GM18861 (cell line): Measurements from ENCODE around the gene ZNF467.

Experiments
- ATAC-seq: cut with Tn5 transposase; IDR thresholded peaks from one replicate; pipeline ENCODE4 v1.9.1; 2021; ENCODE audit not compliant: unreplicated experiment

Gene ZNF467

GRCh38 chr7:149808311-149808710, 34.9 kb upstream of the ZNF467 start:
- no peak for ATAC-seq

DNA sequence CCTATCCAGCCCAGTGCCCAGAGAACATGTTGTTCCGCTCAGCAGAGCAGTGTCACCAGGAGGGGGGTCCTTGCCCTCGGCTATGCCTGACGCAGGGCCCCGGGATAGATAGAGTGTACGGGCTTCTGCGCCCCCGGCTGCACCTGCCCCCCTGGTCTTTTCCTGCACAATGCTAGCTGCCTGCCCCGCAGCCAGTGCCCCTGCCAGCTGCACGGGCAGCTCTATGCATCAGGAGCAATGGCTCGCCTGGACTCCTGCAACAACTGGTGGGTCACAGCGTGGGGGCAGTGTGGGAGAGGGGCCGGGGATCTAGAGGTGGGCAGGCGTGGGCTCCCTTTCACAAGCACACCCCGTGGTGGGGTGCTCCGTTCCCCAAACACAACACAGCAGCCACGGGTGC, 33.3 kb upstream of the ZNF467 start:
- ATAC-seq, result no peak

DNA sequence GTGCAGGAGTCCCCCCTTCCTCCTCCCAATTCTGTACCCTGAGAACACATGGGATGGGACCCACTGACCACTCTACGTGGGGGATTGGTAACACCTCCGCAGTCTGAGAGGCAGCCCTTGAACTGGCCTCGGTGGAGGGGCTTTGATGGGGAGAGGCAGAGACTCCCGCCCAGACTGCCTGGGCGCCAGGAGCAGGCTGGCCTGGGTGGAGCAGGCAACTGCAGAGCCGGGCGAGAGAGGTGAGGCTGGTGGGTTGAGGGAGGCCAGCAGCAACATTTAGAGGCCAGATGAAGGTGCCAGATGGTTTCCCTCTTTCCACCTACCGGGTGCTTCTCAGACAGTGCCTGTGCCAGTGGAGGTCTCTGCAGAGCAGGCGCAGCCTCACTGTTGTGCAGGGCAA, 30.7 kb upstream of the ZNF467 start:
- no peak for ATAC-seq

GRCh38 chr7:149803551-149804074, 30.2 kb upstream of the ZNF467 start:
- ATAC-seq, result no peak

GRCh38 chr7:149802966-149803365, 29.6 kb upstream of the ZNF467 start:
- no peak for ATAC-seq

DNA sequence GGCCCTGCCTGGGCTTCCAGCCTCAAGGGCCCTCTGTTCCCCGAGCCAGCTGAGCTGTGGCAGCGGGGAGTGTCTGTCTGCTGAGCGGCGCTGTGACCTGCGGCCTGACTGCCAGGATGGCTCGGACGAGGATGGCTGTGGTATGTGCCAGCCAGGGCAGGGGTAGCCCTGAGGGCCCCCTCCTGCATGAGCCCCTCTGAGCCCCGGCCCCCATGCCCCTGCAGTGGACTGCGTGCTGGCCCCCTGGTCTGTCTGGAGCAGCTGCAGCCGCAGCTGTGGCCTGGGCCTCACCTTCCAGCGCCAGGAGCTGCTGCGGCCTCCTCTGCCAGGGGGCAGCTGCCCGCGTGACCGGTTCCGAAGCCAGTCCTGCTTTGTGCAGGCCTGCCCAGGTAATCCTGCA, 28.4 kb upstream of the ZNF467 start:
- ATAC-seq, result no peak

GRCh38 chr7:149801002-149801566, 27.7 kb upstream of the ZNF467 start:
- no peak for ATAC-seq

DNA sequence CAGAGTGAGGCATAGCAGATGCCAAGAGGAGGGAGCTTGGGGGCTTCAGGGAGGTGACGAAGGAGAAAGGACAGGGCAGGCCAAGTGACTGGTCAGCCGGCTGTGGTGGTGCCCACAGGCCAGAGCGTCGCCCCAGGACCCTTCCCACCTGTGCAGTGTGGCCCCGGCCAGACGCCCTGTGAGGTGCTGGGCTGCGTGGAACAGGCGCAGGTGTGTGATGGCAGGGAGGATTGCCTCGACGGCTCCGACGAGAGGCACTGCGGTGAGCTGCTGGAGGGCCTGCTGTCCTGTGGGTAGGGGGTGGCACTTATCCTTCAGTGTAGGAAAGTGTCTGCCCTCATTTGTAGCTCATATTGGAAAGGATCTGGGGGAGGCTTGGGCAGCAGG, 26.8 kb upstream of the ZNF467 start:
- no peak for ATAC-seq

DNA sequence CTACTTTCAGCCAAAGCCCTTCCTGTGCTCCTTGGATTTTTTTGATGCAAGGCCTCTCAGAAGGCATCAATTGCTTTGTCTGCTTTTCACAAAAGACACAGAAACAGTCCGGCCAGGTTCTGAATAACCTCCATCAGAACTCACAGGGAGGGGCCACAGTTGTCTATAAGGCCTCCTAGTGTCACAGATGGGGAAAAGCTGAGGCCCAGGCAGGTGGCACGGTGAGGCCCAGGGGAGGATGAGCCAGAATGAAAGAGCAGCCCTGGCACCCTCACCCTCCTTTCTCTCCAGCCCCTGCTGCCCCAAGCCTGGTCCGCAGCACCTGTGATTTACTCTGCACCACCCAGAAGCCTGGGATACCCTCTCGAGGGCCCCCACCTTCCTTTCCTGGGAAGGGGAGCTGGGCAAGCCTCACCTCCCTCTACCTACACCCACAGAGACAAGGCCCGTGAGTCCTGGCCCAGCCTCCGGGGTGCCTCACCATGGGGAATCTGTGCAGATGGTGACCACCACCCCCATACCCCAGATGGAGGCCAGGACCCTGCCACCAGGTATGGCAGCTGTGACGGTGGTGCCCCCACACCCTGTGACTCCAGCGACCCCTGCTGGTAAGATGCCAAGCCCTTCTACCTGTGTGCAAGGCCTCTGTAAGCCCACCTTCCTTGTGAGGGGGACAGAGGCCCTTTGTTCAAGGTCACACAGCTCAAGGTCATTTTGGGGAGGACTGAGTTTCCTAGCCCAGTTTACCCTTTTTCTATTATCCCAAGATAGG, 26.2 kb upstream of the ZNF467 start:
- no peak for ATAC-seq

DNA sequence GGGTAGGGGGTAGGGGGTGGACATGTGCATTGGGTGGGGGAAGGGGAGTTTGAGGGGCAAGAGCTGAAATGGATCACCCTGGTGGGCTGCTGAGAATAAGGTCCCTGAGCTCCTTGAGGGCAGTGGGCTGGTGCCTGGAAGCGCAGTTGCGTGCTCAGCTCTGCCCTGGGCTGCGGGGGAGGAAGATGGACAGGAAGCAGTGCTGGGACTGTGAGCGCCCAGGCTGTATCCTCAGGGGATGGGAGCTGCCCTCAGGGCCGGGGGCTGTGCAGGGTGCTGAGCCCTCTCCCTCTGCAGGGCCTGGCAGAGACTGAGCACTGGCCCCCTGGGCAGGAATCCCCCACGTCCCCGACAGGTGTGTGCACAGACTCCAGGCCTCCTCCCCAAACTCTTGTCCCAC, 24.4 kb upstream of the ZNF467 start:
- no peak for ATAC-seq

DNA sequence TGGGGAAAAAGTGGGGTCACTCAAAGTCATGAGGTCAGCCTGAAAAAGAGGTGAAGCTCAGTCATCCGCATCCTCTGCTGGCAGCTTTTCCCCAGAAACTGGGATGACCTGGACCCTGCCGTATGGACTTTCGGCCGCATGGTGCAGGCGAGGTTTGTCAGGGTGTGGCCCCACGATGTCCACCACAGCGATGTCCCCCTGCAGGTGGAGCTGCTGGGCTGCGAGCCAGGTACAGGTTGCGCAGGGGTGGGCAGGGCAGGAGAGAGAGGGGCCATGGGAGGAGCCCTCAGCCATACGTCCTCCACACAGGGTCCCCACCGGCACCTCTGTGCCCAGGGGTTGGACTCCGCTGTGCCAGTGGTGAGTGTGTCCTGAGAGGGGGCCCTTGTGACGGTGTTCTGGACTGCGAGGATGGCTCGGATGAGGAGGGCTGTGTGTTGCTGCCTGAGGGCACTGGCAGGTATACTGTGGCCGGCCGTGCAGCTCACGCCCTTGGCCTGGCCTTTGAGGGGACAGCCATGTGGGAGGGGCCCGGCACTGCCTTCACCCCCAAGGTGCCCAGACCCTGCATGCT, 23.0 kb upstream of the ZNF467 start:
- ATAC-seq, result no peak

- no peak for ATAC-seq
These were observed 21.7 kb upstream of the ZNF467 start for GRCh38 chr7:149795126-149795525.

- no peak for ATAC-seq
These were observed 21.3 kb upstream of the ZNF467 start for GRCh38 chr7:149794661-149795060.

- ATAC-seq, result no peak
These were observed 19.9 kb upstream of the ZNF467 start for GRCh38 chr7:149793261-149793660.

DNA sequence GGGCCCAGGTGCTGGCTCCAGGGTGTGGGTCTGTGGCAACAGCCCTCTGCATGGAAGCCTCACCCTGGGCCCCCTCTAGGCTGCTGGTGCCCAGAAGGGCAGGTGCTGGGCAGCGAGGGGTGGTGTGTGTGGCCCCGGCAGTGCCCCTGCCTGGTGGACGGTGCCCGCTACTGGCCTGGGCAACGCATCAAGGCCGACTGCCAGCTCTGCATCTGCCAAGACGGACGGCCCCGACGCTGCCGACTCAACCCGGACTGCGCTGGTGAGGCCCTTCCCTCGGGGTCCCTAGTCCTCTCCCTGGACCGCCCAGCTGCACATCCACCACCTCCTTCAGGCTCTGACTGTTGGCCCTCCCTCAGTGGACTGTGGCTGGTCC, 18.8 kb upstream of the ZNF467 start:
- ATAC-seq, result no peak

- ATAC-seq, result no peak
These were observed 18.2 kb upstream of the ZNF467 start for GRCh38 chr7:149791411-149792219.

DNA sequence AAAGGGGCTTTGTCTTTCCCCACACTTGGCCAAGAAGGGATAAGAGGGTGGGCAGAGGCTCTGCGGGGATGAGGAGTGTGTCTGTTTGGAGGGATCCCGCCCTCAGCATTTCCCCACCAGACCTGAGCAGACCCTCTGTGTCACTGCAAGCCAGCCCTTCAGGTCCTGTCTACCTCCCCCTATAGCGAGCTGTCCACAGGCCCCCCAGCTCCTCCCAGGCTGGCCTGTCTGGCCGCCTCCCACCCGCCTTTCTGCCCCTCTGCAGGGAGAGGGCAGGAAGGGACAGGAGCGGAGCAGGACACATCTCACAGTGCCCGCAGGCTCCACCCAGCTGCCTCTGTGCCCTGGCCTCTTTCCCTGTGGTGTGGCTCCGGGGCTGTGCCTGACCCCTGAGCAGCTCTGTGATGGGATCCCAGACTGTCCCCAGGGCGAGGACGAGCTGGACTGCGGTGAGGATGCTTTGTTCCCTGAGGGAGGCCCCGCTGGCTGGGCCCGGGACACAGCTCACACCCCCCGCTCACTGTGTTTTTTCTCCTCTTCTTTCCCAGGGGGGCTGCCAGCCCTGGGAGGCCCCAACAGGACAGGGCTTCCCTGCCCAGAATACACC, 17.5 kb upstream of the ZNF467 start:
- ATAC-seq, result no peak

GRCh38 chr7:149790146-149790548, 16.8 kb upstream of the ZNF467 start:
- no peak for ATAC-seq

DNA sequence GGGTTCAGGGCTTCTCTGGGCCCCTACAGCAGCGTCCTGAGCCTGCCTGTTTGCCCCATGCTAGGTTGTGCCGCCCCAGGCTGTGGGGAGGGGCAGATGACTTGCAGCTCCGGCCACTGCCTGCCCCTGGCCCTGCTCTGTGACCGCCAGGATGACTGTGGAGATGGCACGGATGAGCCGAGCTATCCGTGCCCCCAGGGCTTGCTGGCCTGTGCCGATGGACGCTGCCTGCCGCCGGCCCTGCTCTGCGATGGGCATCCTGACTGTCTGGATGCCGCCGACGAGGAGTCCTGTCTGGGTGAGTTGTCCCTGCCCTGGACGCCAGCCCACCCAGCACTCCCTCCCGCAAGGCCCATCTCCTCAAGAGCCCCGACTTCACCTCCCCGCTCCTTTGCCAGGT, 15.7 kb upstream of the ZNF467 start:
- ATAC-seq, result no peak

GRCh38 chr7:149788300-149788851, 15.0 kb upstream of the ZNF467 start:
- ATAC-seq, result no peak
